GM19467 (cell line): ENCODE data around the gene LY6G6D.

Experiments used
- ATAC-seq: cut with Tn5 transposase; IDR thresholded peaks from one replicate; pipeline ENCODE4 v1.9.1; 2021; ENCODE audit warnings: mild to moderate bottlenecking, moderate library complexity; ENCODE audit not compliant: unreplicated experiment

The LY6G6D gene

GRCh38 chr6:31761343-31761742 lies 46.2 kb downstream of the LY6G6D start:
- no peak for ATAC-seq

GRCh38 chr6:31762356-31762755 lies 47.2 kb downstream of the LY6G6D start, which contains the start of gene SAPCD1:
Gene SAPCD1, plus strand, starts transcription at chr6:31762656. Its CDS starts 399 bp downstream, at chr6:31763055.
- no peak for ATAC-seq

- no peak for ATAC-seq
Measured at GRCh38 chr6:31762878-31763618, 47.9 kb downstream of the LY6G6D start.

GRCh38 chr6:31763619-31763940 lies 48.4 kb downstream of the LY6G6D start:
- no peak for ATAC-seq

GRCh38 chr6:31764198-31764597 lies 49.0 kb downstream of the LY6G6D start:
- ATAC-seq = no peak

GRCh38 chr6:31765559-31765909 lies 50.4 kb downstream of the LY6G6D start:
- no peak for ATAC-seq

- no peak for ATAC-seq
Measured at GRCh38 chr6:31765910-31766794, 51.0 kb downstream of the LY6G6D start.

- no peak for ATAC-seq
Measured at GRCh38 chr6:31767096-31767645, 52.0 kb downstream of the LY6G6D start.
